HEK293T (cell line): ENCODE results near the gene GRIK4.

ENCODE experiments used
- BHLHE40 ChIP-seq: fragments of 450-650 bp; IDR thresholded peaks from 2 replicates; pipeline ENCODE4 v1.6.1; 2016; ENCODE audit warnings: mild to moderate bottlenecking, moderate library complexity, borderline replicate concordance
- ELF4 ChIP-seq: fragments of 450-650 bp; IDR thresholded peaks from 2 replicates; pipeline ENCODE4 v1.6.1; 2017; ENCODE audit warnings: antibody characterized with exemption
- FOXA1 ChIP-seq: fragments of 450-650 bp; IDR thresholded peaks from 2 replicates; pipeline ENCODE4 v1.6.1; 2016; ENCODE audit warnings: mild to moderate bottlenecking
- FOXK2 ChIP-seq: fragments of 450-650 bp; IDR thresholded peaks from 2 replicates; pipeline ENCODE4 v1.6.1; 2016; ENCODE audit warnings: mild to moderate bottlenecking
- FOXM1 ChIP-seq: fragments of 450-650 bp; IDR thresholded peaks from 2 replicates; pipeline ENCODE4 v1.6.1; 2017; ENCODE audit warnings: mild to moderate bottlenecking, borderline replicate concordance
- HDGF ChIP-seq: fragments of 450-650 bp; IDR thresholded peaks from 2 replicates; pipeline ENCODE4 v1.6.1; 2017; ENCODE audit warnings: antibody characterized with exemption, borderline replicate concordance
- L3MBTL2 ChIP-seq: fragments of 450-650 bp; conservative IDR thresholded peaks from 2 replicates; pipeline ENCODE4 v1.6.1; 2016; ENCODE audit warnings: mild to moderate bottlenecking
- LEF1 ChIP-seq: fragments of 450-650 bp; IDR thresholded peaks from 2 replicates; pipeline ENCODE4 v1.6.1; 2017; ENCODE audit warnings: mild to moderate bottlenecking, borderline replicate concordance
- NFRKB ChIP-seq: fragments of 450-650 bp; IDR thresholded peaks from 2 replicates; pipeline ENCODE4 v1.6.1; 2016; ENCODE audit warnings: mild to moderate bottlenecking, moderate library complexity
- SP1 ChIP-seq: fragments of 450-650 bp; IDR thresholded peaks from 2 replicates; pipeline ENCODE4 v1.6.1; 2017
- SUZ12 ChIP-seq: fragments of 450-650 bp; IDR thresholded peaks from 2 replicates; pipeline ENCODE4 v1.6.1; 2016; ENCODE audit warnings: mild to moderate bottlenecking
- ZNF384 ChIP-seq: fragments of 450-650 bp; IDR thresholded peaks from 2 replicates; pipeline ENCODE4 v1.6.1; 2016

GRCh38 chr11:120896687-120897086 lies 385.1 kb downstream of the GRIK4 start:
- TF ChIP-seq FOXK2 (no peak), ELF4 (no peak), FOXM1 (no peak), SP1 (no peak), NFRKB (no peak), L3MBTL2 (no peak), SUZ12 (no peak), HDGF (no peak), FOXA1 (no peak), ZNF384 (no peak), LEF1 (no peak), BHLHE40 (no peak)
